ENCODE data around the gene CBFB. TPM values are rescaled to one million over a fixed set of nuclear protein-coding genes. Genes with fewer than 3 reads are reported as not detected.

The CBFB gene
- total and polyA plus RNA-seq, 2 of the 13 experiments (the other 11 are each of a cell fraction or from before 2014, with no cell fraction given) = 22.1 to 70.8 TPM

GRCh38 chr16:66996324-66996982 lies 32.5 kb upstream of the CBFB start (continued):
- TF ChIP-seq, protein P1, sequence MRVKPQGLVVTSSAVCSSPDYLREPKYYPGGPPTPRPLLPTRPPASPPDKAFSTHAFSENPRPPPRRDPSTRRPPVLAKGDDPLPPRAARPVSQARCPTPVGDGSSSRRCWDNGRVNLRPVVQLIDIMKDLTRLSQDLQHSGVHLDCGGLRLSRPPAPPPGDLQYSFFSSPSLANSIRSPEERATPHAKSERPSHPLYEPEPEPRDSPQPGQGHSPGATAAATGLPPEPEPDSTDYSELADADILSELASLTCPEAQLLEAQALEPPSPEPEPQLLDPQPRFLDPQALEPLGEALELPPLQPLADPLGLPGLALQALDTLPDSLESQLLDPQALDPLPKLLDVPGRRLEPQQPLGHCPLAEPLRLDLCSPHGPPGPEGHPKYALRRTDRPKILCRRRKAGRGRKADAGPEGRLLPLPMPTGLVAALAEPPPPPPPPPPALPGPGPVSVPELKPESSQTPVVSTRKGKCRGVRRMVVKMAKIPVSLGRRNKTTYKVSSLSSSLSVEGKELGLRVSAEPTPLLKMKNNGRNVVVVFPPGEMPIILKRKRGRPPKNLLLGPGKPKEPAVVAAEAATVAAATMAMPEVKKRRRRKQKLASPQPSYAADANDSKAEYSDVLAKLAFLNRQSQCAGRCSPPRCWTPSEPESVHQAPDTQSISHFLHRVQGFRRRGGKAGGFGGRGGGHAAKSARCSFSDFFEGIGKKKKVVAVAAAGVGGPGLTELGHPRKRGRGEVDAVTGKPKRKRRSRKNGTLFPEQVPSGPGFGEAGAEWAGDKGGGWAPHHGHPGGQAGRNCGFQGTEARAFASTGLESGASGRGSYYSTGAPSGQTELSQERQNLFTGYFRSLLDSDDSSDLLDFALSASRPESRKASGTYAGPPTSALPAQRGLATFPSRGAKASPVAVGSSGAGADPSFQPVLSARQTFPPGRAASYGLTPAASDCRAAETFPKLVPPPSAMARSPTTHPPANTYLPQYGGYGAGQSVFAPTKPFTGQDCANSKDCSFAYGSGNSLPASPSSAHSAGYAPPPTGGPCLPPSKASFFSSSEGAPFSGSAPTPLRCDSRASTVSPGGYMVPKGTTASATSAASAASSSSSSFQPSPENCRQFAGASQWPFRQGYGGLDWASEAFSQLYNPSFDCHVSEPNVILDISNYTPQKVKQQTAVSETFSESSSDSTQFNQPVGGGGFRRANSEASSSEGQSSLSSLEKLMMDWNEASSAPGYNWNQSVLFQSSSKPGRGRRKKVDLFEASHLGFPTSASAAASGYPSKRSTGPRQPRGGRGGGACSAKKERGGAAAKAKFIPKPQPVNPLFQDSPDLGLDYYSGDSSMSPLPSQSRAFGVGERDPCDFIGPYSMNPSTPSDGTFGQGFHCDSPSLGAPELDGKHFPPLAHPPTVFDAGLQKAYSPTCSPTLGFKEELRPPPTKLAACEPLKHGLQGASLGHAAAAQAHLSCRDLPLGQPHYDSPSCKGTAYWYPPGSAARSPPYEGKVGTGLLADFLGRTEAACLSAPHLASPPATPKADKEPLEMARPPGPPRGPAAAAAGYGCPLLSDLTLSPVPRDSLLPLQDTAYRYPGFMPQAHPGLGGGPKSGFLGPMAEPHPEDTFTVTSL (CRISPR knock-in tag; IDR thresholded peaks at IDR 0.05; ENCODE audit: borderline replicate concordance) = peak; percentile 91; the same call in 1 of the 2 replicates
- TF ChIP-seq ELF3 (CRISPR knock-in tag; IDR thresholded peaks at IDR 0.05) (peak; percentile 62; the same call in 1 of the 2 replicates), IRF2 (CRISPR knock-in tag; IDR thresholded peaks at IDR 0.05) (peak; percentile 52; the same call in 1 of the 2 replicates), TOE1 (CRISPR knock-in tag; IDR thresholded peaks at IDR 0.05) (no peak), ZNF607 (CRISPR knock-in tag; IDR thresholded peaks at IDR 0.05; ENCODE audit: borderline replicate concordance) (0 out of 2 replicates have a peak, but pooled peaks have one; percentile 30), ZNF616 (CRISPR knock-in tag; IDR thresholded peaks at IDR 0.05; ENCODE audit: low read depth) (no peak), SYNCRIP (IDR thresholded peaks at IDR 0.05; ENCODE audit: insufficient read depth, low read depth, low read length) (no peak), ZZZ3 (CRISPR knock-in tag; IDR thresholded peaks at IDR 0.05; ENCODE audit: borderline replicate concordance) (no peak), PBX2 (CRISPR knock-in tag; IDR thresholded peaks at IDR 0.05) (no peak), NFIC (IDR thresholded peaks at IDR 0.05; ENCODE audit: low read length) (no peak), GMEB1 (CRISPR knock-in tag; IDR thresholded peaks at IDR 0.05; ENCODE audit: borderline replicate concordance) (no peak), ZNF292 (CRISPR knock-in tag; IDR thresholded peaks at IDR 0.05; ENCODE audit: borderline replicate concordance, low read depth) (peak; percentile 71; the same call in 1 of the 2 replicates), ZFP41 (CRISPR knock-in tag; IDR thresholded peaks at IDR 0.05; ENCODE audit: borderline replicate concordance) (no peak), DPF2 (CRISPR knock-in tag; IDR thresholded peaks at IDR 0.05; ENCODE audit: borderline replicate concordance, low read depth) (peak; percentile 79; the same call in 1 of the 2 replicates), TBL1XR1 (IDR thresholded peaks at IDR 0.05; ENCODE audit: borderline replicate concordance, low read length, partially characterized antibody) (peak; percentile 55), ZNF761 (CRISPR knock-in tag; conservative IDR thresholded peaks at IDR 0.05) (no peak), ZBTB8A (CRISPR knock-in tag; IDR thresholded peaks at IDR 0.05; ENCODE audit: borderline replicate concordance, low read depth) (no peak)
- TF ChIP-seq, protein P2, sequence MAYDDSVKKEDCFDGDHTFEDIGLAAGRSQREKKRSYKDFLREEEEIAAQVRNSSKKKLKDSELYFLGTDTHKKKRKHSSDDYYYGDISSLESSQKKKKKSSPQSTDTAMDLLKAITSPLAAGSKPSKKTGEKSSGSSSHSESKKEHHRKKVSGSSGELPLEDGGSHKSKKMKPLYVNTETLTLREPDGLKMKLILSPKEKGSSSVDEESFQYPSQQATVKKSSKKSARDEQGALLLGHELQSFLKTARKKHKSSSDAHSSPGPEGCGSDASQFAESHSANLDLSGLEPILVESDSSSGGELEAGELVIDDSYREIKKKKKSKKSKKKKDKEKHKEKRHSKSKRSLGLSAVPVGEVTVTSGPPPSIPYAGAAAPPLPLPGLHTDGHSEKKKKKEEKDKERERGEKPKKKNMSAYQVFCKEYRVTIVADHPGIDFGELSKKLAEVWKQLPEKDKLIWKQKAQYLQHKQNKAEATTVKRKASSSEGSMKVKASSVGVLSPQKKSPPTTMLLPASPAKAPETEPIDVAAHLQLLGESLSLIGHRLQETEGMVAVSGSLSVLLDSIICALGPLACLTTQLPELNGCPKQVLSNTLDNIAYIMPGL (CRISPR knock-in tag; IDR thresholded peaks at IDR 0.05; ENCODE audit: borderline replicate concordance in 1 of 2, low read depth in 1 of 2) = no peak
